Naive B cell (primary cell): ENCODE measurements around the gene TPPP2. TPM values are rescaled to one million over a fixed set of nuclear protein-coding genes. Genes with fewer than 3 reads are reported as not detected.

Experiments used
- ATAC-seq, 2 donors: fragments of 150-1000 bp; cut with Tn5 transposase; 2 replicates each; pipeline ENCODE4 v1.10.0; 2021; ENCODE audit warnings: low read depth in 2 of 2, mild to moderate bottlenecking in 2 of 2, moderate library complexity in 2 of 2
- DNase-seq: peaks from one replicate; pipeline ENCODE4 v3.0.0; 2022
- H3K27ac Mint-ChIP-seq, 6 donors: one replicate each; pipeline ENCODE4 v1.8.0; 2020 to 2022; ENCODE audit warnings: mild to moderate bottlenecking in 6 of 6, mixed read lengths in 6 of 6, moderate library complexity in 5 of 6, inconsistent platforms in 2 of 6
- H3K27me3 Mint-ChIP-seq, 3 donors: one replicate each; pipeline ENCODE4 v1.8.0; 2021 to 2022; ENCODE audit warnings: mixed read lengths in 3 of 3, mild to moderate bottlenecking in 1 of 3
- H3K36me3 Mint-ChIP-seq, 2 donors: one replicate each; pipeline ENCODE4 v1.8.0; 2020 to 2022; ENCODE audit warnings: mixed read lengths in 2 of 2, inconsistent platforms in 1 of 2, mild to moderate bottlenecking in 1 of 2
- H3K4me1 Mint-ChIP-seq, 3 donors: one replicate each; pipeline ENCODE4 v1.8.0; 2020 to 2022; ENCODE audit warnings: mixed read lengths in 3 of 3, inconsistent platforms in 1 of 3, mild to moderate bottlenecking in 1 of 3, moderate library complexity in 1 of 3
- H3K4me3 Mint-ChIP-seq, 8 donors: one replicate each; pipeline ENCODE4 v1.8.0; 2020 to 2022; ENCODE audit warnings: mild to moderate bottlenecking in 8 of 8, mixed read lengths in 8 of 8, moderate library complexity in 8 of 8, inconsistent platforms in 2 of 8
- H3K9me3 Mint-ChIP-seq, 7 donors: one replicate each; pipeline ENCODE4 v1.8.0; 2020 to 2022; ENCODE audit warnings: mixed read lengths in 7 of 7, mild to moderate bottlenecking in 5 of 7, inconsistent platforms in 2 of 7, moderate library complexity in 1 of 7
- polyA plus RNA-seq, 6 donors: library from polyadenylated mRNA; unstranded; fragments of 300-500 nt; fragmentation: Illumina TruSeq; gene quantifications; one replicate each; pipeline ENCODE4 v1.2.3, GENCODE V29; 2021; ENCODE audit warnings: low read depth in 6 of 6

The TPPP2 gene
- polyA plus RNA-seq, 6 donors from 2014 or later: not detected

GRCh38 chr14:21020977-21021545, 9.0 kb upstream of the TPPP2 start:
- Mint-ChIP-seq H3K27me3 (peaks cover 16 to 59% (median 17%) of the 10 kb centered on the region in 3 donors), H3K36me3 (no peaks in the 10 kb centered on the region), H3K27ac (no peak overlapping the region), H3K4me3 (no peak overlapping the region), H3K9me3 (no peaks in the 10 kb centered on the region), H3K4me1 (peaks cover 21 to 23% (median 21%) of the 10 kb centered on the region in 3 donors)
- no peak for ATAC-seq
- no peak for DNase-seq

GRCh38 chr14:21022686-21023085, 7.3 kb upstream of the TPPP2 start:
- peak overlapping the region in 1 of 6 donors; percentile 73 for H3K27ac Mint-ChIP-seq
- no peaks in the 10 kb centered on the region for H3K36me3 Mint-ChIP-seq
- peak overlapping the region in 6 of 8 donors; percentile 3 to 88 (median 68) for H3K4me3 Mint-ChIP-seq
- peaks cover 16 to 48% (median 17%) of the 10 kb centered on the region in 3 donors for H3K27me3 Mint-ChIP-seq
- no peaks in the 10 kb centered on the region for H3K9me3 Mint-ChIP-seq
- ATAC-seq (no peak), DNase-seq (no peak)
- H3K4me1 Mint-ChIP-seq: peaks cover 21 to 29% (median 25%) of the 10 kb centered on the region in 3 donors

GRCh38 chr14:21023174-21023573, 6.8 kb upstream of the TPPP2 start:
- Mint-ChIP-seq H3K4me1 (peaks cover 21 to 29% (median 25%) of the 10 kb centered on the region in 3 donors), H3K27ac (no peak overlapping the region), H3K27me3 (peaks cover 16 to 44% (median 17%) of the 10 kb centered on the region in 3 donors), H3K4me3 (peak overlapping the region in 6 of 8 donors; percentile 69 to 92 (median 88)), H3K36me3 (no peaks in the 10 kb centered on the region), H3K9me3 (no peaks in the 10 kb centered on the region)
- ATAC-seq (no peak), DNase-seq (no peak)

DNA sequence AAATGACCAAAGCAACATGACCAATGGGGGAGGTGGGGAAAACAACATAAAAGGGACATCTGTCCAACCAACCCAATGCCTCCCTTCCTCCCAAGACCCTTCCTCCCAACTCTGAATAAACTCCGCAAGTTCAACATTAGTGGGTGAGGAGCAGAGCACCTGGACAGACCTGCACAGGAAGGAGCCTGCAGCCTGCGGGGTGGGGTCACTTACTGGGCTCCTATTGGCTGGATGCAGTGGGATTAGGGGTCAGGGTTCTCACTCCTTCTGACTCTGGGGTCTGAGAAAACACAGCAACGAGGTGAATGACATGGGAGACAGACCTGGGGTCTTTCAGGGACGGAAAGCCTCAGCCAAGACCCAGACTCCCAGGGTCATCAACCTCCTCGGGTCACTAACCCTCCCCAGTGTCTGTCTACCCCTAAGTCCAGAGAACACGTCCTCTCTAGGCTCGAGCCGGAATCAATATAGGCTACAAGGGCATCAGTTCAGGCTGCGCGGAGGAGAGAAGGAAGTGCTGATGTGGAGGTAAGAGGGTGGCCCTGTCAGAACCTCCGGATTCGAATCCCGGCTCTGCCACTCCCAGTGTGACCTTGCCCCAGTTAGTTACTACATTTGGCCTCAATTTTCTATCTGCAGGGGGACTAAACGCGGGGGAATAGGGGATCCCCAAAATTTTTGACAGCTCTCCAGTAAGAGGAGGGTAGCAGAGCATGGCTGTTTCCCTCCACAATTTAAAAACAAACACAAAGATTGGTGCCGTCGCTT, 6.0 kb upstream of the TPPP2 start:
- Mint-ChIP-seq H3K27ac (peak overlapping the region in 3 of 6 donors; percentile 32 to 65 (median 40)), H3K9me3 (no peaks in the 10 kb centered on the region), H3K36me3 (no peaks in the 10 kb centered on the region), H3K4me3 (peak overlapping the region; percentile 88 to 94 (median 91)), H3K27me3 (peaks cover 16 to 44% (median 17%) of the 10 kb centered on the region in 3 donors), H3K4me1 (peaks cover 21 to 29% (median 25%) of the 10 kb centered on the region in 3 donors)
- DNase-seq (no peak), ATAC-seq (peak; percentile 11 to 22)

- Mint-ChIP-seq H3K4me1 (peaks cover 21 to 29% (median 25%) of the 10 kb centered on the region in 3 donors), H3K36me3 (no peaks in the 10 kb centered on the region), H3K27ac (peak within 1 kb of the TSS in 4 of 6 donors; percentile 20 to 65 (median 55)), H3K27me3 (peaks cover 11 to 37% (median 17%) of the 10 kb centered on the region in 3 donors), H3K4me3 (peak within 1 kb of the TSS; percentile 88 to 95 (median 92)), H3K9me3 (no peaks in the 10 kb centered on the region)
- DNase-seq (peak; percentile 64), ATAC-seq (peak; percentile 92 to 93)
Measured at GRCh38 chr14:21024585-21025370, 5.2 kb upstream of the TPPP2 start, which contains the start of gene NDRG2. Gene NDRG2 (minus strand): TSS chr14:21025061. CDS start chr14:21023315, 1,746 bp downstream.

DNA sequence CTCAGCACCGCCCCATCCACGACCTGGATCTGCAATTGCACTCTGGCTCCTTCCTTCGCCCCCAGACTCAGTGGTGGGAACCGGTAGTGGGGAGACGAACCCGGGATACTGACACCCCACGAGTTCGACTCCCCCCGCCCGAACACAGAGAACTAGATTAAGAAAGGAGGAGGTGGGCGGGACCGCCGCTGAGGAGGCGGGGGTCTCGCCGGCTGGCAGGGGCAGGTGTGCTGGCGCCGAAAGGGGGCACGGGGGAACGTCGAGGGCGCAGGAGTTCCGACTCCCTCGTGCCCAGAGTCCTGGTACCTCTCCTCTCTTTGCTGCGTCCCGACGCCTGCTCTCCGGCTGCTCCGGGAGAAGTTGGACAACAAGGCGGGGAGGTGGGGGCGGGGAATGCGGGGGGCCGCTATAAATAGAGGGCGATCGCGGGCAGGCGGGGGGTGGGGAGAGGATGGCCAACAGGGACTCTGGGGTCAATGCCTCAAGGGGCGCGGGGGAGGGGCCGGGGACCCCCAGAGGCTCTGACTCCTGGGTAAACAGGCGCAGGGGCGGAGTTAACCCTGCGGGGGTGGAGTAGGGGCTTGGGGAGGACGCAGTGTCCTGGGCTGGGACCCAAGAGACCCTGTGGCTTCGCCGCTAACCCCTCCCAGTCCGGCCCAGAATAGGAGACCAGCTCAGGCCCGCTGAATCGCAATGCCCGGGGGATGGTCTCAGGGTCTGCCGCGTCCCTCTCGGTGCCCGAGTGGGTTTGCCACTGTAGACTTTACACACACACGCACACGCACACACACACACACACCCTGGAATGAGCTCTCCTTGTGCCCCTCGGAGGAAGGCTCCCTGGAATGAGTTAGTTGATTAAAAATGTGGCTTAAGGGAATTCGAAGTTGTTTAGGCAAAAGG, 4.4 kb upstream of the TPPP2 start:
- no peaks in the 10 kb centered on the region for H3K9me3 Mint-ChIP-seq
- H3K36me3 Mint-ChIP-seq: no peaks in the 10 kb centered on the region
- H3K4me3 Mint-ChIP-seq: peak overlapping the region; percentile 88 to 95 (median 92)
- H3K4me1 Mint-ChIP-seq: peaks cover 21 to 29% (median 25%) of the 10 kb centered on the region in 3 donors
- peaks cover 10 to 32% (median 23%) of the 10 kb centered on the region in 3 donors for H3K27me3 Mint-ChIP-seq
- ATAC-seq (no peak), DNase-seq (no peak)
- peak overlapping the region in 3 of 6 donors; percentile 20 to 89 (median 58) for H3K27ac Mint-ChIP-seq

DNA sequence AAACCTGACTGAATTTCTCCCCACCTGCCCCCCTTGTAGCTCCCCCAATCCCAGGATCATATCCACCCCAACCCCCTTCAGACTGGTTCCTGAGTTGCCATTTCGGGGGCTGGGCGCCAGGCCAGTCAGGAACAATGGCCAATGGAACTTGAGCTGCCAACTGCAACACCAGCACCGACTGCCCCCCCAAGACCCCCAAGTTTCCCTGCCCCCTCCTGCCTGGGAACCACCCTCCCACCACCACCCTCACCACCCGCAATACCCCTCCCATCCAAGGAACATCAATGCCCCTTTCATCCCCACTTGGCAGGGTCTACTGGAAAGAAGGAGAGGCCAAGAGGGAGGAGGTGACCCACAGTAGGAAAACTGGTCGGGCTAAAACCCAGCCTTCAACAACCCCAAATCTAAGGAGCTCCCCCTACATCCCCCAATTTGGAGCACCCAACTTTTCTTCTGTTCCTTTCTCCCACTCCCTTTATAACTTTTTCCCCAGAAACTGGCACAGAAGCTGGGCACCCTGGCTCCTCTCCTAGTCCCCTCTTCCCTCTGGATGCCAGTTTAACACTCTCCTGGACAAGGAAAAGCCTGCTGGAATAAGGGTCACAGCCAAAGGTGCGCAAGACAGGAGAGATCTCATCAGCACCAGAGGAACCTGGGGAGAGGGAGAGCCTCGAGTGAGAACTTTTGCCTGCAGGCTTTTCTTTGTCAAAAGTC, 3.6 kb upstream of the TPPP2 start:
- H3K27ac Mint-ChIP-seq: peak overlapping the region in 4 of 6 donors; percentile 47 to 89 (median 68)

DNA sequence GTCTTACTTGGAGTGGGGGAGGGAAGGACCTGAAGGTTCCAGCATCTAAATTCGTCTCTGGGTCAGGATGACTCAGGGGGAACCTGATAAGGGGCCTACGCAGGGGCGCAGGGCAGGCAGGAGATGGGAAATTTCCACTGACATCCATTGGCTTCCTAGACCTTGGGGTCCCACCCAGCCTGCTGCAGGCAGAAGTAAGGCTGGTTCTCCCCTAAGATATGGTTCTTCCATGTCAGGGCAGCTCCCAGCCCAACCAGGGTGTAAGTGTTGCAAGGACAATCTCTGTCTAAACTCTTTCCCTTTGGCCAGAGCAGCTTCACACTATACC, 3.1 kb upstream of the TPPP2 start:
- Mint-ChIP-seq H3K27ac (peak overlapping the region in 4 of 6 donors; percentile 12 to 72 (median 54)), H3K27me3 (peaks cover 6 to 25% (median 21%) of the 10 kb centered on the region in 3 donors), H3K36me3 (no peaks in the 10 kb centered on the region), H3K4me3 (peak overlapping the region in 7 of 8 donors; percentile 57 to 92 (median 71)), H3K4me1 (peaks cover 21 to 29% (median 25%) of the 10 kb centered on the region in 3 donors), H3K9me3 (no peaks in the 10 kb centered on the region)
- ATAC-seq: no peak
- DNase-seq: no peak

More for the DNA sequence above, 3.6 kb upstream of the TPPP2 start:
- Mint-ChIP-seq H3K27me3 (peaks cover 8 to 25% (median 24%) of the 10 kb centered on the region in 3 donors), H3K9me3 (no peaks in the 10 kb centered on the region), H3K36me3 (no peaks in the 10 kb centered on the region), H3K4me1 (peaks cover 21 to 29% (median 25%) of the 10 kb centered on the region in 3 donors), H3K4me3 (peak overlapping the region; percentile 61 to 94 (median 91))
- no peak for DNase-seq
- ATAC-seq: no peak

DNA sequence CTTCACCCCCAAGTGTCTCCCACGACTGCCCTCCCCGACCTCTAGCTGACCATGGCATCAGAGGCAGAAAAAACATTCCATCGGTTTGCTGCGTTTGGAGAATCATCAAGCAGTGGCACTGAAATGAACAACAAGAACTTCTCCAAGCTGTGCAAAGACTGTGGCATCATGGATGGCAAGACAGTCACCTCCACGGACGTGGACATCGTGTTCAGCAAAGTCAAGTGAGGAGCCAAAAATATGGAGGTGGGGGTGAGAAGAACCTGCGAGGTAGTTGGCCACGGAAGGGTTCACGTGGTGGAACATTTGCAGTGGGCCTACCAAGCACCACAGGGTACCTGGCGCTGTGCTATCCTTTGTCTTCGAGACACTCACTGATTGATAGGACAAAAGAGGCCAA, 514 bp downstream of the TPPP2 start:
- no peak overlapping the region for H3K4me3 Mint-ChIP-seq
- H3K27ac Mint-ChIP-seq: no peak overlapping the region
- H3K27me3 Mint-ChIP-seq: peaks cover 0 to 24% (median 23%) of the 10 kb centered on the region in 3 donors
- H3K9me3 Mint-ChIP-seq: no peaks in the 10 kb centered on the region
- no peak for ATAC-seq
- H3K4me1 Mint-ChIP-seq: peaks cover 0 to 5% (median 4%) of the 10 kb centered on the region in 3 donors
- DNase-seq: no peak
- H3K36me3 Mint-ChIP-seq: no peaks in the 10 kb centered on the region

- no peak for DNase-seq
- Mint-ChIP-seq H3K27ac (no peak overlapping the region), H3K4me1 (no peaks in the 10 kb centered on the region), H3K9me3 (no peaks in the 10 kb centered on the region), H3K27me3 (peaks cover 0 to 32% (median 29%) of the 10 kb centered on the region in 3 donors), H3K36me3 (no peaks in the 10 kb centered on the region), H3K4me3 (no peak overlapping the region)
- ATAC-seq: no peak
Measured at GRCh38 chr14:21032326-21033132, 2.5 kb downstream of the TPPP2 start.

- no peak for DNase-seq
- H3K27me3 Mint-ChIP-seq: peaks cover 0 to 32% (median 29%) of the 10 kb centered on the region in 3 donors
- no peaks in the 10 kb centered on the region for H3K9me3 Mint-ChIP-seq
- H3K4me3 Mint-ChIP-seq: no peak overlapping the region
- no peaks in the 10 kb centered on the region for H3K36me3 Mint-ChIP-seq
- no peak for ATAC-seq
- no peak overlapping the region for H3K27ac Mint-ChIP-seq
- no peaks in the 10 kb centered on the region for H3K4me1 Mint-ChIP-seq
Measured at GRCh38 chr14:21033133-21033698, 3.2 kb downstream of the TPPP2 start.
